GM21526 (cell line): ENCODE results near the gene PDZD2.
"Not testable (repeated sequence)": the region's sequence is repeated elsewhere in the genome, so short reads cannot be mapped to it uniquely, and the experiment has no call there.

Source experiments
- ATAC-seq: cut with Tn5 transposase; IDR thresholded peaks from one replicate; pipeline ENCODE4 v1.9.1; 2021; ENCODE audit warnings: moderate library complexity; ENCODE audit not compliant: unreplicated experiment, low FRiP score

The PDZD2 gene

GRCh38 chr5:31992377-31992776 is 353.4 kb downstream of the PDZD2 start:
- ATAC-seq, result no peak

- ATAC-seq, result no peak
Observed at GRCh38 chr5:31993165-31993961, 354.4 kb downstream of the PDZD2 start.

GRCh38 chr5:31995006-31995405 is 356.1 kb downstream of the PDZD2 start:
- peak; percentile 52 for ATAC-seq

GRCh38 chr5:31995714-31996113 is 356.8 kb downstream of the PDZD2 start:
- ATAC-seq, result no peak

GRCh38 chr5:31996909-31997308 is 358.0 kb downstream of the PDZD2 start:
- ATAC-seq, result no peak

DNA sequence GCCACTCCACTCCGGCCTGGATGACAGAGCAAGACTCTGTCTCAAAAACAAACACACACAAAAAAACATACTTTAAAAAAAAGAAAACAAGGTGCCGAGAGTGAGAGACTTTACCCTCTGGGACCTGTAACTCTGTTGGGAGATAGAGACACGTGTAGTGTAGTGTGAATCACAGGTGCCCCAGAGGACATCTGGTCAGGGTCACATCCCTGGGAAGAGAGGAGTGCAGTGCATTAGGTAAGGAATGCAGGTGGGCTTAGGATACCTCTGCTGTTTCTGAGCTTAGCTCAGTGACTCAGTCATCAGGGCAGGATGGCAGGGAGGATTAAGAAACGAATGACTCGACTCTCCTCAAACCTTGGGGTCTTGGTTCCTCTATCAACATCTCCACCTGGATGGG is 360.5 kb downstream of the PDZD2 start:
- ATAC-seq, result no peak

DNA sequence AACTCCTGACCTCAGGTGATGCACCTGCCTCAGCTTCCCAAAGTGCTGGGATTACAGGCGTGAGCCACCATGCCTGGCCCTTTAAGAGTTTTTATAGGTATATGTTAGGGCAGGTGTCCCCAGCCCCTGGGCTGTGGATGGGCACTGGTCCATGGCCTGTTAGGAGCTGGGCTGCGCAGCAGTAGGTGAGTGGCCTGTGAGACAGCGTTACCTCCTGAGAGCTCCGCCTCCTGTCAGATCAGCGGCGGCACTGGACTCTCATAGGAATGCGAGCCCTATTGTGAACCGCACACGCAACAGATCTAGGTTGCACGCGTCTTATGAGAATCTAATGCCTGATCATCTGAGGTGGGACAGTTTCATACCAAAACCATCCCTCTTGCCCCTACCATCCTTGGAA is 361.8 kb downstream of the PDZD2 start:
- ATAC-seq, result no peak

DNA sequence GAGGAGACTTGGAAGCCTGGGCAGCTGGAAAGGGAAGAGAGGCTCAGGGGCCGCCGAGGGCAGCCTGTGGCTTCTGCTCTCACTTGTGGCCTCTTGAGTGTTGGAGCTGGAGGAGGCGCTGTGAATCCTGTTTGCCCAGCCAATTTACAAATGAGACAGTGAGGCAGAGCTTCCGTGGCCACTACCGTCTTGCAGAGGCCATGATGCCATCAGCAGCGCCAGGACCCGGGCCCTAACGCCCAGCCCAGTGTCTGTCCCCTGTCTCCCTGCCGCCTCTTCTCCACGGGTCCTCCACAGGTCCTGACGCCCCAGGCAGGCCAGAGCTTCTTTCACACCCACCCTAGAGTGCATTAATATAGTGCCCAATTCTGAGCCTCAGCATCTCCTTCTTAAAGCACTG is 362.4 kb downstream of the PDZD2 start:
- ATAC-seq, result no peak

DNA sequence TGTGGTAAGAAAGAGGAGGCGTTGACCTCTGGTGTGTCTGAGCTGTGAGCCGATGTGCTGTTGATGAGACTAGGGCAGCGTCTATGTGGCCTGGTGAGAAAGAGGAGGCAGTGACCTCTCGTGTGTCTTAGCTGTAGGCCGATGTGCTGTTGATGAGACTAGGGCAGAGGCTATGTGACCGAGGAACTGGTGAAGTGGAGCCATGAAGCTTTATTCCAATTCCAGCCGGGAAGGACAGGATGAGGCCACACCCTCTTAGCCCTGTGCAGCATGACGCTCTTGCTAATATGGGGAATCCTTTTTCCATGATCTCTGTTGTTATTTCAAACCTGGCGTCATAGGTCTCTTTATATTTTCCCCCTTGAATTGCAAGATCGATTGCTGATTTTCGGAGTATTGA is 362.8 kb downstream of the PDZD2 start:
- ATAC-seq, result no peak

- ATAC-seq, result no peak
Observed at GRCh38 chr5:32002755-32003154, 363.8 kb downstream of the PDZD2 start.

DNA sequence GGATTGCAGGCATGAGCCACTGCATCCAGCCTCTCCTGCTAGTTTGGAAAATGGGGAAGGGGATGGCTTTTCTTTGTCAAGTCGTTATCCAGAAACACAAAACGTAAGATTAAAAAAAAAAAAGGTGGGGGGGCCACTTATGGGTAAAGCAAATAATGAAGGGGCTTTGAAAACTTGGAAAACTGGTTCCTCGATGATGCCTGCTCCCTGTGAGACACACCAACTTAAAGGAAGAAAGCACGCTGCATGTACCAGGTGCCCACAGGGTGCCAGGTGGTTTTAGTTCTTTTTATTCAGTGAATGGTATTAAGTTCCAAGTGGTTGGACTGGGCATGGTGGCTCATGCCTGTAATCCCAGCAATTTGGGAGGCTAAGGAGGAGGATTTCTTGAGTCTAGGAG is 365.1 kb downstream of the PDZD2 start:
- no peak for ATAC-seq

DNA sequence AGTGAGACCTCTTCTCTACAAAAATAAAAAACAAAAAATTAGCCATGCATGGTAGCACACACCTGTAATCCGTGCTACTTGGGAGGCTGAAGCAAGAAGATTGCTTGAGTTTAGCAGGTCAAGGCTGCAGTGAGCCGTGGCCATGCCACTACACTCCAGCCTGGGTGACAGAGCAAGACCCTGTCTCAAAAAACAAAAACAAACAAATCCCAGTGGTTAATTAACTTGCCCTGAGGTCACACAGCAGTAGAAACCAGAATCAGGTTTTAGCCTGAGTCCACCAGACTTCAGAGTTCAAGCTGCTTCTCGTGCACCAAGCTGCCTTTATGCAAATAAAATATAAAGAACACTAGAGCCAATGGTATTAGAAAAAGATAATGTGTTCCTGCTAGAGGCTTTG is 365.5 kb downstream of the PDZD2 start:
- peak; percentile 51 for ATAC-seq

DNA sequence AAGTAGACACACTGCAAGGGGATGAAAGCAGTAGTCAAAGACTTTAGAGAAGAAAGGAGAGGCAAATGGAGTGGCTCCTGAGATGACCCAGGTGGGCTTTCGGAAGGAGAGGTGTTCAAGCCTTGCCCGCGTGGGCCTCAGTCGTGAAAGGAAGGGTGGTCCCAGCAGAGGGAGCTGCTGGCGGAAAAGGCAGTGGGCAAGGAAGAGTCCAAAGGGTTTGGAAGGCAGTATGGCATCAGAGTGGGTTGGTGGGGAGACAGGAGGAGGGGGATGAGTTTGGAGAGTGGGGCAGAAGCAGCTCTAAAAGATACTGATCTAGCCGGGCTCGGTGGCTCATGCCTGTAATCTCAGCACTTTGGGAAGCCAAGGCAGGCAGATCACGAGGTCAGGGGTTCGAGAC is 369.8 kb downstream of the PDZD2 start:
- no peak for ATAC-seq

DNA sequence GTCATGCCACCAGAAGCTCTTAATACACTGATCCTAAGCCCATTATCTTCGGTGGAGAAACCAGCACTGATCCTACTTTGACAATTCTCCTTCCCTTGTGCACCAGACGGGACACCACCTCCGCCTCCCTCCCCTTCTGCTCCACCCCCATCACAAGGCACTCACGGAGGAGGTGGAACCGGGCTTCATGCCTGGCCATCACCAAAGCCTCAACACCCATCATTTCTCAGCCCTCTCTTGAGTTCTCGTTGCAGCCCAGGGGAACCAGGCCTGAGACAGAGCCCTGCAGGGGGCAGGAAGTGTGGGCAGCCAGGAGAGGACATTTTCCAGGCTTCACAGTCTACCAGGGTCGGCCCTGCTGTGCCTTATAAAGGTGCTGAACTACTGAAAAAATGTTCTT is 374.7 kb downstream of the PDZD2 start:
- no peak for ATAC-seq

GRCh38 chr5:32014096-32014745 is 375.3 kb downstream of the PDZD2 start:
- ATAC-seq, result no peak

- not testable (repeated sequence) for ATAC-seq
Observed at GRCh38 chr5:32015262-32015661, 376.3 kb downstream of the PDZD2 start.

DNA sequence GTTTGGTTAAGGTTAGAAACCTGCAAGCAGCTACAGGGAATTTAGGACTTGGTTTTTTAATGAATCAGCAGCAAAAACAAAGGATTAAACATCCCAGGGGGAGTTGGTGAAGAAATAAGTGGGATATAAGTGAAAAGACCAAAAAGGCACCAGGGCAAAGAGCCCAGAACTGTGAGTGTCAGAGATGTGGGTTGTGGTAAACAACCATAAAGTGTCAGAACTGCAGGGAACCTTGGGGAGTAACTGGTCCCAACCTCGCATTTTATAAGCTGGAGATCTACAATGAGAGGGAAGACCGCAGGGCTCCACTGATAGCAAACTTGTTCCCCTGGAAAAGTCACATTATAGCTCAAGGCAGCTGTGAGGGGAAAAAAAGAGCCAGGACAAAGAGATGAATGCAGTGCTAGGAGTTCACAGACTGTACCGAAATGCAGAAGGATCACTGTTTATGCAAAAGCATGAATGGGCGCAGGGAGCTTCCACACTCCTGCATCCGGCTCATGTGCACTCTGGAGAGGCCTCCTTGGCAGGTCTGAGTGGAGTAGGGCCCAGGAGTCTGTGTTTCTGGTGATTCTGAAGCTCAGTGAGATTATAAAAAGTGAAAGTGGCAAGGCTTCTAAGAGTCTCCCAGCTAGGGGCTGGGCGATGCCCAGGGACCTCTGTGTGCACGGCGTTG is 378.9 kb downstream of the PDZD2 start:
- ATAC-seq, result no peak

DNA sequence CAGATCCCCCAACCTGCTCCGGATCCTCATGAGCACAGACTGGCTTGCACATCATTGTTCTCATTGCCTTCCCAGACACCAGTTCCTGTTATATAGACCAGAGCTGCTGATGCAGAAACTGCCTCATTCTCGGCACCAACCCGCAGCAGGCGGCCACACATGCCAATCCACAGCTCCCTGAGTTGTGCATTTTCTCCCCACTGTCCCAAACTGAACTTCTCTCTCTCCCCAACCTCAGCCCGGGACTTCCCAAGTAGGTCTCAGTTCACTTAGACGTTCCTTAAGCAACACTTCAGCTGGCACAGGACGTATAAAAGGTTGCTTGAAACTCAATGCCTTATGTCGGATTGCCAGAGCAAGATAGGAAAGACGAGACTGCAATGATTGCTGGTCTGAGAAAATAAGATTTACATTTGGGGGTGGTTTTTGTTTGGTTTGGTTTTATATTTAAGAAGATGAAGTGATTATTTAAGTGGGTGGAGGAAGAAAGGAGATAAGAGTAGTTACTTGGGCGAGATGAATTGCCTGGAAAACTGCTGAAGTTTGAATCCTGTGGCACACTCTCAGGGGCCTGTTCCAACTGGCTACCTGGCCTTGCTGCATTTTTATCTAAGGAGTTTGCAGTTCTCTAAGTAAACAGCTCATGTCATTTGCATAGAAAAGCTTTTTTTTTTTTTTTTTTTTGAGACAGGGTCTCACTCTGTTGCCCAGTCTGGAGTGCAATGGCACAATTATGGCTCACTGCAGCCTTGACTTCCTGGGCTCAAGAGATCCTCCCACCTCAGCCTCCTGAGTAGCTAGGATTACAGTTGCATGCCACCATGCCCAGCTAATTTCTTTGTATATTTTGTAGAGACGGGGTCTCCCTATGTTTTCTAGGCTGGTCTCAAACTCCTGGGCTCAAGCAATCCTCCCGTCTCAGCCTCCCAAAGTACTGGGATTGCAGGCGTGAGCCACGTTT is 379.8 kb downstream of the PDZD2 start:
- ATAC-seq, result no peak

GRCh38 chr5:32020271-32020670 is 381.3 kb downstream of the PDZD2 start:
- peak; percentile 90 for ATAC-seq

DNA sequence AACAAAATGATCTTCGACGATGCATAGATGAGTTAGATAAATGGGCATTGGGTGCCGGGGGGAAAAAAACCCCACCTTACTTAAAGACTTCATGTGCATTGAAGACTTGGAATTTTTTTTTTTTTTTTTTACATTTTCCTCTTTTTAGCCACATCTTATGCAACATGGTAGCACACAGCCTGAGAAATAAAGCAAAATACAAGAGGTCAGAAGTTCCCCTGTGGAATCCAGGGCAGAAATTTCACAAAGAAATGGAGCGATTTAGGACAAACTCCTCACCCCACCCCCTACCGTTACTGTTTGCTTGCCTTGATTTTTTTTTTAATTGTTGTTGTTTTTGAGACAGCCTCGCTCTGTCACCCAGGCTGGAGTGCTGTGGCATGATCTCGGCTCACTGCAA is 382.0 kb downstream of the PDZD2 start:
- no peak for ATAC-seq

GRCh38 chr5:32021771-32022170 is 382.8 kb downstream of the PDZD2 start:
- no peak for ATAC-seq
